ENCODE data around the gene PCYT2. TPM values are rescaled to one million over a fixed set of nuclear protein-coding genes. Genes with fewer than 3 reads are reported as not detected.

PCYT2 gene
- total RNA-seq, 4 donors from 2014 or later, result 4.1 to 27.7 (median 18.8) TPM

- Histone ChIP-seq H3K4me3 (no peak overlapping the region), H3K27ac (no peak overlapping the region), H3K9me3 (no peaks in the 10 kb centered on the region), H3K27me3 (no peaks in the 10 kb centered on the region), H3K4me1 (peaks cover 0 to 16% of the 10 kb centered on the region in 2 donors), H3K36me3 (no peaks in the 10 kb centered on the region)
- intact Hi-C loops (cut with DNase I; ENCODE audit: low total_unique reads), result no loop called here
- no peak for TF ChIP-seq CTCF (IDR thresholded peaks at IDR 0.05)
- TF ChIP-seq POLR2A (IDR thresholded peaks at IDR 0.05), result no peak
- no peak for DNase-seq
Observed at GRCh38 chr17:81903896-81904599, 7.2 kb downstream of the PCYT2 start.

- Histone ChIP-seq H3K4me3 (no peak overlapping the region), H3K4me1 (peaks cover 0 to 16% of the 10 kb centered on the region in 2 donors), H3K9me3 (no peaks in the 10 kb centered on the region), H3K27me3 (no peaks in the 10 kb centered on the region), H3K27ac (no peak overlapping the region), H3K36me3 (no peaks in the 10 kb centered on the region)
- intact Hi-C loops (cut with DNase I; ENCODE audit: low total_unique reads), result no loop called here
- no peak for DNase-seq
- no peak for TF ChIP-seq CTCF (IDR thresholded peaks at IDR 0.05)
- no peak for TF ChIP-seq POLR2A (IDR thresholded peaks at IDR 0.05)
Observed at GRCh38 chr17:81903415-81903831, 7.8 kb downstream of the PCYT2 start.

- H3K36me3 ChIP-seq, result no peaks in the 10 kb centered on the region
- H3K9me3 ChIP-seq, result no peaks in the 10 kb centered on the region
- no peak for DNase-seq
- H3K27me3 ChIP-seq, result no peaks in the 10 kb centered on the region
- intact Hi-C loops (cut with DNase I; ENCODE audit: low total_unique reads), result no loop called here
- H3K4me1 ChIP-seq, result peaks cover 0 to 16% of the 10 kb centered on the region in 2 donors
- TF ChIP-seq POLR2A (IDR thresholded peaks at IDR 0.05) (no peak), CTCF (IDR thresholded peaks at IDR 0.05) (no peak)
- H3K4me3 ChIP-seq, result no peak overlapping the region
- H3K27ac ChIP-seq, result no peak overlapping the region
Observed at GRCh38 chr17:81902653-81903414, 8.4 kb downstream of the PCYT2 start.

- no peaks in the 10 kb centered on the region for H3K36me3 ChIP-seq
Observed at GRCh38 chr17:81902023-81902652, 9.1 kb downstream of the PCYT2 start, which contains the start of gene NPB. Gene NPB (plus strand): TSS chr17:81902238. CDS start chr17:81902278, 40 bp downstream.

More at GRCh38 chr17:81902023-81902652, 9.1 kb downstream of the PCYT2 start, which contains the start of gene NPB:
- Histone ChIP-seq H3K9me3 (no peaks in the 10 kb centered on the region), H3K4me3 (peak within 1 kb of the TSS in 1 of 2 donors; percentile 15), H3K27ac (no peak within 1 kb of the TSS), H3K27me3 (no peaks in the 10 kb centered on the region), H3K4me1 (peaks cover 0 to 16% of the 10 kb centered on the region in 2 donors)
- TF ChIP-seq CTCF (IDR thresholded peaks at IDR 0.05) (no peak), POLR2A (IDR thresholded peaks at IDR 0.05) (no peak)
- intact Hi-C loops (cut with DNase I; ENCODE audit: low total_unique reads), result no loop called here
- no peak for DNase-seq

Measured in uterus (tissue), 4 donors.